SK-N-SH treated with all-trans-retinoic acid at 6 μM for 48 hours (cell line): ENCODE results near the gene GP2.

Experiments used
- RARB ChIP-seq: fragments of 250-450 bp; sonication (Bioruptor Pico); IDR thresholded peaks from 2 replicates; pipeline ENCODE4 v1.8.0; 2021; ENCODE audit warnings: mild to moderate bottlenecking, moderate library complexity
- ZC3H10 ChIP-seq: fragments of 250-450 bp; sonication (Bioruptor Pico); IDR thresholded peaks from 2 replicates; pipeline ENCODE4 v1.5.1; 2021; ENCODE audit warnings: mild to moderate bottlenecking, moderate library complexity

GRCh38 chr16:20364051-20364450 lies 36.7 kb upstream of the GP2 start:
- TF ChIP-seq RARB (no peak), ZC3H10 (CRISPR knock-in tag) (no peak)
